Peyer's patch (tissue), 4 donors: Measurements from ENCODE around the gene DHRS1.

Experiments
- POLR2A ChIP-seq, 2 donors: fragments of 450-650 bp; IDR thresholded peaks; one replicate each; pipeline ENCODE4 v1.5.1; 2017; ENCODE audit warnings: antibody characterized with exemption in 2 of 2, mild to moderate bottlenecking in 2 of 2, moderate library complexity in 2 of 2
- TF ChIP-seq, protein P1 (sequence below), 6 experiments: fragments of 450-650 bp in 4 of 6; fragments of 200-600 bp in 2 of 6; sonication (generic) in 1 of 6; IDR thresholded peaks; one replicate each; pipeline ENCODE4 v1.5.1; 2017 to 2019; ENCODE audit warnings: antibody characterized with exemption in 6 of 6, mild to moderate bottlenecking in 3 of 6, moderate library complexity in 1 of 6

DNA sequence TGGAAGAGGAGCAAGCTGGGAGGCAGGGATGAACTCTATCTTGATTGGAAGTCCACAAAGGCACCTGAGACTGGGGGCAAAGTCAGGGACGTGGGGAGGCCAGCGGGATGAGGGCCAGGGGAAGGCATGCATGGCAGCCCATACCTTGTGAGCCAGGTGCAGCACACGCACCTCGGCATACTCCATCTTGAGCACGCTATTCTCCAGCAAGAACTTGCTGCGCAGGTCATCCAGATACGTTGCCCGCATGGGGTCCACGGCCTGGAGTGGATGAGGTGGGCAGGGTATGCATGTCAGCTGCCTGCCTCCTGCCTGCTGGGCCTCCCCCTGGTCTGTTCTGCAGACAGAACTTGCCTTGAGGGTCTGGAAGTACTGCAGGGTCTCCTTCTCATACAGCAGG lies 32.1 kb downstream of the DHRS1 start:
- TF ChIP-seq, protein P1, sequence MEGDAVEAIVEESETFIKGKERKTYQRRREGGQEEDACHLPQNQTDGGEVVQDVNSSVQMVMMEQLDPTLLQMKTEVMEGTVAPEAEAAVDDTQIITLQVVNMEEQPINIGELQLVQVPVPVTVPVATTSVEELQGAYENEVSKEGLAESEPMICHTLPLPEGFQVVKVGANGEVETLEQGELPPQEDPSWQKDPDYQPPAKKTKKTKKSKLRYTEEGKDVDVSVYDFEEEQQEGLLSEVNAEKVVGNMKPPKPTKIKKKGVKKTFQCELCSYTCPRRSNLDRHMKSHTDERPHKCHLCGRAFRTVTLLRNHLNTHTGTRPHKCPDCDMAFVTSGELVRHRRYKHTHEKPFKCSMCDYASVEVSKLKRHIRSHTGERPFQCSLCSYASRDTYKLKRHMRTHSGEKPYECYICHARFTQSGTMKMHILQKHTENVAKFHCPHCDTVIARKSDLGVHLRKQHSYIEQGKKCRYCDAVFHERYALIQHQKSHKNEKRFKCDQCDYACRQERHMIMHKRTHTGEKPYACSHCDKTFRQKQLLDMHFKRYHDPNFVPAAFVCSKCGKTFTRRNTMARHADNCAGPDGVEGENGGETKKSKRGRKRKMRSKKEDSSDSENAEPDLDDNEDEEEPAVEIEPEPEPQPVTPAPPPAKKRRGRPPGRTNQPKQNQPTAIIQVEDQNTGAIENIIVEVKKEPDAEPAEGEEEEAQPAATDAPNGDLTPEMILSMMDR (IDR thresholded peaks at IDR 0.05): no peak
- TF ChIP-seq POLR2A (IDR thresholded peaks at IDR 0.05): no peak
